IPS DF 19.7 (cell line): ENCODE data around the gene BMP2K.

ENCODE experiments used
- DNase-seq: peaks from one replicate; pipeline ENCODE4 v3.0.0-alpha.2; 2013; ENCODE audit warnings: low read depth, low spot score

Gene BMP2K

DNA sequence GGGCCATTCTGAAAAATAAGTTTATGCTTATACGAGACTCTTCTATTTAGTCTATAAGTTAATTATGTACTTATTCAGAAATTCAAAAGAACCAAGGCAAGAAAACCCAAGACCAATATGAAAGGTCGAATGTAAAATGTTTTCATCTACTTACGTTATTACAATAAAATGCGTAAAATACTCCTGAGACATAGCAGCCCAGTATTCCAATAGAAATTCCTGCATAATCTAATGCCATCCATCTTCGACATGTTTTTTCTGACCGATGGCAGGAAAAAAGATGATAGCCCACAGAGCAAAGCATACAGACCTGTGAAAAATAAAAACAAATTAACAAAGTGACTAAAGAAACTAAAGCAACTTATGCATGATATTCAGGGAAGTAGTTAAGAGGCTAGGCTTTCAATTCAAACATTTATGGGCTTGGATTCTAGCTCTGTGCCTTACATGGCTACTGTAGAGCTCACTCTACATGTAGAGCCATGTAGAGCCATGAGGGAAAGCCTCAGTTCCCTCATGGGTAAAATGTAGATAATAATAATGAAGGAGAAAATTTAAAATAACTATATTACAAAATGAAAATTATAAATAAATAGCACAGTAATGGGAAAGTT, 154.0 kb downstream of the BMP2K start:
- DNase-seq, result no peak

DNA sequence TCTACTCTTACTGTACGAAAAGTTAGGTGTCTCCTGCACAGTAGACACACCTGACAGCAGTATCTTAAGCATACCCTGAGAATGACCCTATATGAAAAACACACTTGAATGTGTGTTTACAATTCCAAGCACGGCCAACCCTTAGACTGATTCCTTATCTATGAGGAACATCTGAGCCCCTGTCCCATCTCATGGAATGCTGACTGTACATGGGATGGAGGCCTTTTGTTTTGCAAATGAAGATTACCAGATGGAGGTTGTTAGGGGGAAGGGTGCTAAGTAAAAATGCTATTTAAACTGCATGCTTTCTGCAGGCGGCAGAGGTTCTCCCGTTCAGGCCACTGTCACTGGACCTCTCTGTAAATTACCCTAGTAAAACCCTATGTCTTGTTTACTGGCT, 160.8 kb downstream of the BMP2K start:
- DNase-seq, result no peak

DNA sequence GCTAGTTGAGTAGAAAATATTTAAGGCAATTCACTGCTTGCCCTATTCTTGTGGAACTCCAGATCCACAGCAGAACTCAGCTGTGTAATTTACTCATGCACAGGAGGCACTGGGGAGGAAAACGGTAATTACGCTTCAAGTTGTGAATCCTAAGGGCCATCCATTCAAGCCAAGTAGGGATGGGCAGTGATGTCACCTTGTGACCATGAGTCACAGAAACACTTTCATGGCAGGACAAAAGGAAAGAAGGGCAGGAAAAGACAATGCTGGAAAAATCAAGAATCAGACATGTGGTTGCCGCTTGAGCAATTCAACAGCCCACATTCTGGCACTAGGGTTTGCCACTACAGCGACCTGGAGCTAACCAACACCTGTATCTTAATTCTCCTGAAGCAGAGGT, 161.7 kb downstream of the BMP2K start:
- no peak for DNase-seq

DNA sequence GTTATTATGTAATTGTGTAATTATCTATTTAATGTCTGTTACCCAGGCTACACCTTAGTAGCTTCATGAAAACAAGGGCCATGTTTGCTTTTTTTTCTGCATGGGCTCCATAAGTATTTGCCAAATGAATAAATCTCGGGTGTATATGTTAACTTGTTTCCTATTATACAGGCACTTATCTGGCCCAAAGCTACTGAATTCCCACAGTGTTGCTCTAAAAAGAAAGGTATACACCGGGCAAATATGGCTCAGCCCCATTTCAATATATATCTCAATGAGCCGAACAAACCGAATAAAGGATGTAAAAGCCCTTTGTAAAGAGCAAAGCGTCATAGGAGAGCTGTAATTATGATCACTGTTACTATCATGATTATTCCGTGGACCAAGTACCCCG, 162.3 kb downstream of the BMP2K start:
- no peak for DNase-seq

DNA sequence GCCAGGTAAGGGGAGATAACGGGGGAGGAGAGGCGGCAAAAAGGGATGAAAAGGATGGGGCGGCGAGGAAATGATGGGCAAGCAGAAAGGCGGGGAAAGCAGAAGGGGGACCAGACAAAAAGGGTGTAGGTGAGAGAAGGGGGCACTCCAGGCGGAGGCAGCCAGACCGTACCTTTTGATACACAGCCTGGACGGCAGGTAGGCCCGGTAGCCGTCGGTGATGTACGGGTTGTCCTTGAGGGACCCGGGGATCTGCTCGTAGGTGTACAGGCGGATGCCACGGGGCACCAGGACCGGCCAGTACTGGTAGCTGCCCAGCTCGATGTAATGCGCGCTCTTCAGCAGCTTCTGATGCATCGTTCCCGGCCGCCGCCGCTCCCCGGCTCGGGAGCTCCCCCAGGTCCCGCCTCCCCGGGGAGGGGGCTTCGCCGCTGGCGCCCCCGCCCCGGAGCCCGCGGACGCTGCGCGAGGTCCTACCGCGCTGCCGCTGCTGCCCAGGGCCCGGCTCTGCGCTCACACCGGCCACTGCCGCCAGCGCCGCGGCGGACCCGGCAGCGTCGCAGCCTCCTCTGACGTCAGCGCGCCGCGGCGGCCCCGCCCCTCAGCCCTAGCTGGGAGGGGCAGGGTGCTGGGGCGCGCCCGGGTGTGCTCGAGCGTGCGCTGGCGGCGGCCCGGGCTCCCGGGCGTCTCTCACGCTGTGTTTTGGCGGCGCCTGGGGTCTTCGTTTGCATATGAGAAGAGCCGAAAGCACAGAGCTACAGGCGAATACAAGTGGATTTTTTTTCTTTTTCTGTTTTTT, 162.9 kb downstream of the BMP2K start, which contains the start of gene PAQR3:
PAQR3 (minus strand) TSS at position 571 of the 799 bp plus-strand sequence; CDS start at position 357, 214 bp downstream.
- DNase-seq, result no peak

DNA sequence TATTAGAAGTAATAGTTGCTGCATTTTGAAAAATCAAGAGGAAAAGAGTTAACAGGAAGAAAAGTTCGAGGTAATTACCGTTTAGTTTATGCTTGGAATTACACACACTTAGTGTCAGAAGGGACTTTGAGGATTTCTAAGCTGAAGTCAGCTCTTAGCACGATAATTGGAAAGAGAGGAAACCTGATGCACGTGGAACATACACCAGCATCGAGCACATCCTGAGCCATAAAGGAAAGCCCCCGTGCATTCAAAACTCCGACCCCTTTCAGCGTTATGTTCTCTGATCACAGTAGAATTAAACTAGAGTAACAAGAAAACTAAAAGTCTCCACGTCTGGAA, 163.5 kb downstream of the BMP2K start:
- DNase-seq, result no peak

DNA sequence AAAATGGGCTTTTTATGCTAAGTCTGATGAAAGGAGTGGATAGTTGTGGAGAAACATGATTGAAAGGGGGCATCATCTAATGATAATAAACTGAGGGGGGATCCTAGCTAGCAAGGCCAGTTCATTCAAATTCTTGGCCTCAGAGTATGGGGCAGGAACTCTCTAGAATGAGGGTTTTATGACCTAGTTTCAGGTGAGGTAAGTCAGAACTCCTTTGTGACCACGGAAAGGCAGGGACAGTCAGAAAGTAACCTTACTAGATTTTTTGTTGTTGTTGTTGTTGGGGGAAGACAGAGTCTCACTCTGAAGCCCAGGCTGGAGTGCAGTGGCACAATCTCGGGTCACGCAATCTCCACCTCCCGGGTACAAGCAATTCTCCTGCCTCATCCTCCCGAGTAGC, 164.6 kb downstream of the BMP2K start:
- no peak for DNase-seq

DNA sequence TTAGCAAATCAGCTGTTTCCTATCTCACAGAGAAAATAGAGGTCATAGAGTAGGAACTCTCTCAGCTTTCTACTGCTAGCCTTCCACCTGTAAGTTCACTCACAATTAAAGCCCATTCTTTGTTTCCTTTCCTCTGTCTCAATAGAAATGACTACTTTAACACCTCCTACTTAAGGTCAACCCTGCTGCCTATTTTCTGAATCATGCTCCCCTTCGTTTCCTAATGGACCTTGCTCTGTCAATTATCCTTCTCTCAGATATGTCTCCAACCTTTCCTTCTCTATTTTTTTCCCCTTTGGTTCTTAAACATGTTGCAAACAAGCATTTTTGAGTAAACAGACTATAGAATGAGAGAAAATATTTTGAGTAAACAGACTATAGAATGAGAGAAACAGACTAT, 168.2 kb downstream of the BMP2K start:
- no peak for DNase-seq

DNA sequence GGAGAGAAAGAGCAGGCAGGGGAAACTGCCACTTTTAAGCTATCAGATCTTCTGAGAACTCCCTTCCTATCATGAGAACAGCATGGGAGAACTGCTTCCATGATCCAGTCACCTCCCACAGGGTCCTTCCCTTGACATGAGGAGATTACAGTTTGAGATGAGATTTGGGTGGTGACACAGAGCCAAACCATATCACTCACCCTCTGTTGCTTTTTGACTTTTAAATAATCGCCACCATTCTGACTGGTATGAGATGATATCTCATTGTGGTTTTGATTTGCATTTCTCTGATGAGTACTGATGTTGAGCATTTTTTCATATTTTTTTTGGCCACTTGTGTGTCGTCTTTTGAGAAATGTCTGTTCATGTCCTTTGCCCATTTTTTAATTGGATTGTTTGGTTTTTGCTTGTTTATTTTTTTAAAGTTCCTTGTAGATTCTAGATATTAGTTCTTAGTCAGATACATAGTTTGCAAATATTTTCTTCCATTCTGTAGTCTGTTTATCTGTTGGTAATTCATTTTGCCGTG, 169.6 kb downstream of the BMP2K start:
- DNase-seq, result no peak

DNA sequence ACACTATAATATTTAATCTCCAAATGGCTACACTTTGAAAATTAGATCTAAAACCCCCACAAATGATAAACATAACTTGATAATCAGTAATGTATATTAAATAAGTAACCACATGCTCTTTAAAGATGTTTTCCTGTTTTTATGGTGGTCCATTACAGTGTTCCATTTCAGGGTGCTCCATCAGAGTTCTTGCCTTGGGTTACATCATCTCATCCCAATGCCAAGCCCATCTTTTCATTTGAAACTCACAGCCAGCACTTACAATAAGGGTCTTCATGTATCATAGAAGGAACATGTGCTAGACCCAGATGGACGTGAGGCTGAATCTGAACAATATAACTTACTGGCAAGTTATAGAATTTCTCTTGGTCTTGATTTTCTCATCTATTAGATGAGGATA, 173.6 kb downstream of the BMP2K start:
- DNase-seq, result no peak

DNA sequence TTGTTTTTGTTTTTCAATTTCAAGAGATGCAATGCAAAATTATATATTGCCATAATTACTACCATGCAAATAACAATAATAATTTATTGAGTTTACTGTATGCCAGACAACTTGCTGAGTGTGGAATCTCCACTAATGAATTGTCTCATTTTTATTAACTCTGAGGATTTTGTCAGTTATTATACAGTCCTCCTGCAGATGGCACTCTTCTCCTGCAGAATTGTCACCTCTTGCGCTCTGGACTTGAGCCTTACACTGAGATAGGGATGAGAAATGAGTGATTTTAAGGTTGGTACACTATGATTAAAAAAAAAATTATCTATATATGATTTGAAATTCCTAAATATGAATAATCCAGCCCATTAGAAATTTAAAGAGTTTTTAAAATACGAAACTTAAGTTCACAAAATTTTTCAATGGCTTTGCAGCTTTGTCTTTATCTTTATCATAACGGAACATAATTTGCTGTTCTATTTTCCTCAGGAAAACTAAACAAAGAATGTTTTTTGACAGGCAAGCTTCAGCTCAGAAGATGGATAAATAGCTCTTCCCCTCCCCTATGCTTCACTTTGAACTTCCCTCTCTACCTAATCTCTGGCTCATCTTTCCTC, 175.8 kb downstream of the BMP2K start:
- no peak for DNase-seq

DNA sequence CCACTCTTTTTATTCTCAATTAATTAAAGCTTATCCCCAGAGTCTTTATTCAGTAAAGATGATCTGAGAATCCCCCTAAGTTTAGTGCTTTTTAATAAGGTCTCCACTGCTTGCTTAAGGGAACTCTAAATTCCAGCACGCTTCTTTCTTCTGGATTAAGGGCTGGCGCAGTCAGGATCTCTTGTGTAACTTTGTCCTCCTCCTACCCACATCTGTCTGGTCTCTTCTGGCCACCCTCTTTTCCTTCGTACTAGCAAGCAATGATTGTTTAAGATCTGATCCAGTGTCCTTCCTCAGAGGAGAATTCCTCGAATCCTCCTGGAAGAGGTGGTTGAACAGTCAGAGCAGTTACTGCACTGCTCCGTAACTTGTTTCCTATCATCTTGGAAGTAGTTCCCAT, 177.1 kb downstream of the BMP2K start:
- no peak for DNase-seq

DNA sequence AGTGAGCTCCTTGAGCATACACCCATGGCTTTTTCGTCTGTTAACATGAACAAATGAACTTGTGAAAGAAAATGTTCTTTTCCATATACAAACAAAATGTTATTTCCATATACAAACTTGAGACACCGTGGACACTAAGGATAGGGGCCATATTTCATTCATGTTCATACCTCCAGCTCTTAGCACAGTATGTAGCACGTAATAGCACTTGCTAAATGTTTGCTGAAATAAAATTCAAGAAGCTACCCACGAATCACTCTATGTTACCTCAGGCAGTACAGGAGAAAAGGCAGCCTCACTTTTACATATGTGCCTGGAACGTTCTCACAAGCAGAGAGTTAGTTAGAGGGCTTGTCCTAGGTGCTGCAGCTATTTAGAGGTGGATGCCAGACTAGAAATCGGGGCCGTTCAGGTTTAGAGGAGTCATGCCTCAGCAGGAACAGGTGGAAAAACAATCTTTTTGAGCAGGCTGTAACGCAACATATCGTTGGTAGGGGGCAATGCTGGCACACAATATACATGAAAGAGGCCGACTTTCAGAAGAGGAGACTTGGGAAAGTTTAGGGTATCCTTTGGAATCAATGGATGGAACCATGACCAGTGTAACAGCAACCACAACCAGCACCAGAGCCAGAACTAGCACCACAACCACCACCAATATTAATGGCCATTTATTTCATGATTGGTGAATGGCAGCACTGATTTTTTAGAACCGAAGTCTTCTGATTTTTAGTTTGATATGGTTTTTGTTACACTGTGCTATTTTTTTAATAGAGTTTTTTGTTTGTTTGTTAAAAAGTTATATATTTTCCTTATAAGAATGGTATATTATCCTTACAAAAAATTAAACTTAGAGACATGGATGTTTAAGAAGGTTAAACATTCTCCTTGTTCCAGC, 177.9 kb downstream of the BMP2K start:
- no peak for DNase-seq

DNA sequence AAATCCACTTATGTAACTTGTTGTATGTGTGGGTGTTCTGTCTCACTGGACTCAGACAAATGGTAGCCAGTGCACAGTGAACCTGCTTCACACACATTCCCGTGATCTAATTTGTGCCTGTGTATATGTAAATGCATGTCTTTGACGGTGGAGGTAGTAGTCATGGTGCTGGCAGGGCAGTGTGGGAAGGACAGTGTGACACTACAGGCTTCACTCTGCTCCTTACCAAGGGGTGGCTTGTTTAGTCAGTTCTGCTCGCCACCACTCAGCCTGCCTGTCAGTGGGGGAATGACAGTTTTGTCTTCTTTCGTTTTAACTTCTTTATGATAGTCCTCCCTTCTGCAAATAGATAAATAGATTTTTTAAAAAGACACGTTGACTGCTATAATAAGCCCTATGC, 180.8 kb downstream of the BMP2K start:
- DNase-seq, result no peak

DNA sequence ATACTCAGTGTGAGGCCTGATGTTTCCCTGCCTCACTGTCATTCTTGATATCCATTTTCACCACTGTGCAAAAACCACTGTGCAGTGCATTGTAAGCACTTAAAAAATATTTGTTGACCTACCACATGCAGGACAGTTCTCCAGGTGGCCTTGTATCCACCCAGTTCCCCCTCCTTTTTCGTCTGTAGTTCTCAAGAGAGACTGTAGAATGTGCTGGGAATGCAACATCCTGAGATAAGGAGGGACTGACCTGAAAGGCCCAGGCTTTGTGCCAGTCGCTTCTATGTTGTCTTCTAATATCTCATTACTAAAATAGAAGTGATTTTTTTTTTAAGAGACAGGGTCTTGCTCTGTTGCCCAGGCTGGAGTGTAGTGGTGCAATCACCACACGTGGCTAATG, 184.8 kb downstream of the BMP2K start:
- DNase-seq, result no peak
